Progenitor cell of endocrine pancreas (in vitro differentiated cells): Measurements from ENCODE around the gene CTPS2. TPM values are rescaled to one million over a fixed set of nuclear protein-coding genes. Genes with fewer than 3 reads are reported as not detected.
"Not testable (repeated sequence)": the region's sequence is repeated elsewhere in the genome, so short reads cannot be mapped to it uniquely, and the experiment has no call there.

Source experiments
- DNase-seq: peaks from one replicate; pipeline ENCODE4 v3.0.0; 2021; ENCODE audit warnings: low spot score; ENCODE audit not compliant: unreplicated experiment
- H3K27ac Mint-ChIP-seq: 2 replicates; pipeline ENCODE4 v1.8.0; 2021; ENCODE audit warnings: mild to moderate bottlenecking, moderate library complexity, mixed read lengths
- H3K27me3 Mint-ChIP-seq: 2 replicates; pipeline ENCODE4 v1.8.0; 2021; ENCODE audit warnings: mixed read lengths
- H3K36me3 Mint-ChIP-seq: 2 replicates; pipeline ENCODE4 v1.8.0; 2022; ENCODE audit warnings: mixed read lengths; ENCODE audit not compliant: insufficient read depth
- H3K4me1 Mint-ChIP-seq: 2 replicates; pipeline ENCODE4 v1.8.0; 2021; ENCODE audit warnings: low read depth, mixed read lengths
- H3K4me3 Mint-ChIP-seq: 2 replicates; pipeline ENCODE4 v1.8.0; 2021; ENCODE audit warnings: low read depth, mild to moderate bottlenecking, moderate library complexity, mixed read lengths
- H3K9me3 Mint-ChIP-seq: 2 replicates; pipeline ENCODE4 v1.8.0; 2021; ENCODE audit warnings: low read depth, mixed read lengths
- total RNA-seq: library from RNA; stranded (reverse); gene quantifications from 2 replicates; pipeline ENCODE4 v1.2.1, GENCODE V29; 2021
- TF ChIP-seq, protein P1 (sequence below): fragments of 200-600 bp; sonication (generic); IDR thresholded peaks from one replicate; pipeline ENCODE4 v1.5.0; 2021; ENCODE audit warnings: antibody characterized with exemption, mild to moderate bottlenecking; ENCODE audit not compliant: unreplicated experiment

Gene CTPS2
- total RNA-seq, 1 donor from 2014 or later: 111 TPM

DNA sequence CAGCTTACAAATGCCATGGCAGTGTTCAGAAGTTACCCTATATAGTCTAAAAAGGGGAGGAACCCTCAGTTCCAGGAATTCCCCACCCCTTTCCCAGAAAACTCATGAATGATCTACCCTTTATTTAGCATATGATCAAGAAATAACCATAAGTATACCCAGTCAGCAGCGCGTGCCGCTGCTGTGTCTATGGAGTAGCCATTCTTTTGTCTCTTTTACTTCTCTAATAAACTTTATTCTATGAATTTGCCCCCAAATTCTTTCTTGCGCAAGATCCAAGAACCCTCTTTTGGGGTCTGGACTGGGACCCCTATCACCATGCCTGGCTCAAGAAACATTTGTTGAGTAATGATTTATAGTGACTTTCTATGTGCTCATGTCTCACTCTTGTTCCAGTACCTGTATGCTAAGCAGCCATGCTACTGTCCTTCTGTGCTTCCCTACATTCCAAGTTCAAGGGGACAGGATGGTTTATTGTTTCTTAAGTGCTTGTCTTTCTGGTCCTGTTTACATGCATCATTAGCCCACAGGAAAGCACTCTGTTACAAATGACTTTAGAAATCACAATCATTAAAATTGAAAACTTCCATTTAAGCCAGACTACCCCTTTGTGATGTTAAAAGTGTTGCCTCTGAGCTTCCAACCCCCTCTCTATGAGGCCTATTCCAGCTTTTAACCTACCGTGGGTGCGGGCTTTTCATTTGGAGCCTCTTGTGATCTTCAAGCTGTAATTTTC is 125.9 kb downstream of the CTPS2 start:
- H3K27ac Mint-ChIP-seq: no peak overlapping the region

DNA sequence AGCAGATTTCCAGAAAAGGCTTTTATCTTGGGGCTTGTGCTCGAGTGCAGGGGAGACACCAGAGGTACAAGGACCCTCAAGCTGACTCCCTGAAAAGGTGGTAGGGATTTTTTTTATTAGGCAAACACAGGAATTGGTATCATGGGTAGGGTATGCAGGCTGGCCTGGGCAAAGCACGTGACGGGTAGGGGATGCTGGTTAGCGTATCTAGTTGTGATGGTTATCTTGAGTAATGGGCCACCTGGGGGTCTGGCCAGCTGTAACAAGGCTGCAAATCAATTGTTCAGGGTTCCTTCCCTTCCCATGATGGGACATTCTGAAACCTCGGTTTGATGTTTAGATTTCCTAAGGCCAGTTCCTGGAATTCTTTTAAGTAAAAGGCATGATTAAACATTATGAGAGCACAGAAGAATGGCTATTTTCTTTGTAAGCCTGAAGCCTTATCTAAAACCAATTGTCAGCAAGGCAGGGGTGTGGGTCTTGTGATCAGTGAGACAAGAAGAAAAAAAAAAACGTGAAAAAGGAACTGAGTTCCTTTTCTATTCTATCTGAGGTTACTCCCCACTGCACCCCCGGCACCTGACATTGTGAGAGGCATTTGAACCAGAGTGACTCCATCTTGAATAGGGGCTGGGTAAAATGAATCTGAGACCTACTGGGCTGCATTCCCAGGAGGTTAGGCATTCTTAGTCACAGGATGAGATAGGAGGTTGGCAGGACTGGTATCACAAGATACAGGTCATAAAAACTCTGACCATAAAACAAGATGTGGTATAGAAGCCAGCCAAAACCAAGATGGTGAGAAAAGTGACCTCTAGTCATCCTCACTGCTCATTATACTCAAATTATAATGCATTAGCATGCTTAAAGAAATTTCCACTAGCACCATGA is 126.7 kb downstream of the CTPS2 start:
- Mint-ChIP-seq H3K36me3 (peaks cover 56% of the 10 kb centered on the region), H3K4me1 (peaks cover 28% of the 10 kb centered on the region), H3K27ac (peak overlapping the region; percentile 81), H3K4me3 (peak overlapping the region; percentile 29), H3K9me3 (peaks cover 20% of the 10 kb centered on the region), H3K27me3 (no peaks in the 10 kb centered on the region)
- TF ChIP-seq, protein P1, sequence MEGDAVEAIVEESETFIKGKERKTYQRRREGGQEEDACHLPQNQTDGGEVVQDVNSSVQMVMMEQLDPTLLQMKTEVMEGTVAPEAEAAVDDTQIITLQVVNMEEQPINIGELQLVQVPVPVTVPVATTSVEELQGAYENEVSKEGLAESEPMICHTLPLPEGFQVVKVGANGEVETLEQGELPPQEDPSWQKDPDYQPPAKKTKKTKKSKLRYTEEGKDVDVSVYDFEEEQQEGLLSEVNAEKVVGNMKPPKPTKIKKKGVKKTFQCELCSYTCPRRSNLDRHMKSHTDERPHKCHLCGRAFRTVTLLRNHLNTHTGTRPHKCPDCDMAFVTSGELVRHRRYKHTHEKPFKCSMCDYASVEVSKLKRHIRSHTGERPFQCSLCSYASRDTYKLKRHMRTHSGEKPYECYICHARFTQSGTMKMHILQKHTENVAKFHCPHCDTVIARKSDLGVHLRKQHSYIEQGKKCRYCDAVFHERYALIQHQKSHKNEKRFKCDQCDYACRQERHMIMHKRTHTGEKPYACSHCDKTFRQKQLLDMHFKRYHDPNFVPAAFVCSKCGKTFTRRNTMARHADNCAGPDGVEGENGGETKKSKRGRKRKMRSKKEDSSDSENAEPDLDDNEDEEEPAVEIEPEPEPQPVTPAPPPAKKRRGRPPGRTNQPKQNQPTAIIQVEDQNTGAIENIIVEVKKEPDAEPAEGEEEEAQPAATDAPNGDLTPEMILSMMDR: no peak
- no peak for DNase-seq

More for the DNA sequence above, 125.9 kb downstream of the CTPS2 start:
- H3K4me1 Mint-ChIP-seq: peaks cover 28% of the 10 kb centered on the region
- TF ChIP-seq, protein P1: no peak
- H3K9me3 Mint-ChIP-seq: peaks cover 19% of the 10 kb centered on the region
- H3K27me3 Mint-ChIP-seq: no peaks in the 10 kb centered on the region
- peaks cover 58% of the 10 kb centered on the region for H3K36me3 Mint-ChIP-seq
- DNase-seq: no peak
- no peak overlapping the region for H3K4me3 Mint-ChIP-seq

- Mint-ChIP-seq H3K9me3 (peaks cover 21% of the 10 kb centered on the region), H3K36me3 (peaks cover 35% of the 10 kb centered on the region), H3K27ac (peak overlapping the region; percentile 92), H3K4me1 (peaks cover 24% of the 10 kb centered on the region)
- H3K27me3 Mint-ChIP-seq, H3K4me3 Mint-ChIP-seq, DNase-seq: not testable (repeated sequence)
Observed at GRCh38 chrX:16580004-16580797, 132.3 kb downstream of the CTPS2 start.

- Mint-ChIP-seq H3K9me3 (peaks cover 21% of the 10 kb centered on the region), H3K4me1 (peaks cover 29% of the 10 kb centered on the region), H3K36me3 (peaks cover 33% of the 10 kb centered on the region), H3K4me3 (no peak overlapping the region), H3K27me3 (no peaks in the 10 kb centered on the region), H3K27ac (peak overlapping the region; percentile 92)
- DNase-seq: no peak
- TF ChIP-seq, protein P1: no peak
Observed at GRCh38 chrX:16579517-16579916, 133.0 kb downstream of the CTPS2 start.

GRCh38 chrX:16578218-16578617 is 134.3 kb downstream of the CTPS2 start:
- DNase-seq: no peak

More at GRCh38 chrX:16578218-16578617, 134.3 kb downstream of the CTPS2 start:
- Mint-ChIP-seq H3K36me3 (peaks cover 25% of the 10 kb centered on the region), H3K27me3 (no peaks in the 10 kb centered on the region), H3K4me1 (peaks cover 24% of the 10 kb centered on the region), H3K27ac (no peak overlapping the region), H3K4me3 (no peak overlapping the region), H3K9me3 (peaks cover 17% of the 10 kb centered on the region)
- TF ChIP-seq, protein P1: no peak
